HCT116 (cell line): ENCODE data around the gene GCSAM. TPM values are rescaled to one million over a fixed set of nuclear protein-coding genes. Genes with fewer than 3 reads are reported as not detected.

ENCODE experiments used
- ATAC-seq: fragments of 200-7000 bp; cut with Tn5 transposase; 2 replicates; pipeline ENCODE4 v1.9.1; 2020; ENCODE audit warnings: mild to moderate bottlenecking, moderate library complexity
- BruUV-seq: library from RNA; stranded (reverse); fragments of 400-500 nt; replicated peaks from 2 replicates; lab custom pipeline; 2021; lab: Mats Ljungman, UMichigan
- CTCF ChIA-PET: fragments of 300-600 bp; sonication (Branson Sonifier 250); formaldehyde crosslinking; loops from one replicate; lab custom pipeline; 2021; ENCODE audit warnings: antibody characterized with exemption; lab: Charles Lee
- POLR2A ChIA-PET: fragments of 300-600, 350-600 bp; sonication (Branson Sonifier 250); formaldehyde crosslinking; loops from one replicate; lab custom pipeline; 2021; ENCODE audit warnings: antibody characterized with exemption; lab: Charles Lee
- RAD21 ChIA-PET, 2 experiments: fragments of 300-600 bp; sonication (Branson Sonifier 250); formaldehyde crosslinking; loops; one replicate each; lab custom pipeline; 2023; ENCODE audit warnings: low total read pairs in 2 of 2; ENCODE audit not compliant: uncharacterized antibody in 2 of 2, unreplicated experiment in 2 of 2, low non-redundant PET in 1 of 2; lab: Charles Lee
- DNase-seq: peaks from one replicate; pipeline ENCODE4 v3.0.0-alpha.2; 2010; ENCODE audit warnings: low read depth, low spot score
- H2AFZ ChIP-seq: fragments of 200-600 bp; shearing (Covaris generic), sonication (generic); 2 replicates; pipeline ENCODE4 v1.6.1; 2017; ENCODE audit warnings: low read depth, mixed run types, mixed read lengths, antibody characterized with exemption, low read length; ENCODE audit not compliant: poor library complexity, severe bottlenecking
- H3K27ac ChIP-seq: 2 replicates; pipeline ENCODE4 v1.5.1; 2012; ENCODE audit warnings: low read depth, low read length
- H3K27me3 ChIP-seq: fragments of 200-600 bp; sonication (generic); 2 replicates; pipeline ENCODE4 v1.6.1; 2016; ENCODE audit warnings: mixed run types, low read length, mixed read lengths; ENCODE audit not compliant: insufficient read depth
- H3K36me3 ChIP-seq, 2 experiments: fragments of 200-500 bp in 1 of 2; fragments of 200-600 bp in 1 of 2; sonication (Bioruptor generic) in 1 of 2; sonication (generic) in 1 of 2; 2 replicates each; pipeline versions ENCODE4 v1.5.1 to v1.6.1; 2014 to 2016; ENCODE audit warnings: low read length in 2 of 2, inconsistent platforms in 1 of 2, mixed read lengths in 1 of 2, mixed run types in 1 of 2; ENCODE audit not compliant: insufficient read depth in 2 of 2, control insufficient read depth in 1 of 2
- H3K4me1 ChIP-seq, 2 experiments: fragments of 200-600 bp in 1 of 2; sonication (generic) in 1 of 2; 2 replicates each; pipeline versions ENCODE4 v1.5.1 to v1.6.1; 2012 to 2017; ENCODE audit warnings: low read length in 2 of 2, inconsistent platforms in 1 of 2, mild to moderate bottlenecking in 1 of 2, mixed read lengths in 1 of 2, mixed run types in 1 of 2, moderate library complexity in 1 of 2; ENCODE audit not compliant: insufficient read depth in 2 of 2, control insufficient read depth in 1 of 2
- H3K4me2 ChIP-seq: fragments of 200-600 bp; sonication (generic); 2 replicates; pipeline ENCODE4 v1.6.1; 2017; ENCODE audit warnings: mixed run types, low read length, mixed read lengths
- H3K4me3 ChIP-seq, 2 experiments: fragments of 200-600 bp in 1 of 2; sonication (generic) in 1 of 2; replicated peaks in 1 of 2; 2 replicates each; pipeline ENCODE4 v1.5.1; 2011 to 2016; ENCODE audit warnings: low read length in 2 of 2, control low read depth in 1 of 2, low read depth in 1 of 2, mild to moderate bottlenecking in 1 of 2, mixed read lengths in 1 of 2, mixed run types in 1 of 2
- H3K79me2 ChIP-seq: fragments of 200-600 bp; sonication (generic); 2 replicates; pipeline ENCODE4 v1.6.1; 2017; ENCODE audit warnings: mild to moderate bottlenecking, mixed run types, low read length, moderate library complexity, mixed read lengths; ENCODE audit not compliant: insufficient read depth
- H3K9ac ChIP-seq: fragments of 200-600 bp; sonication (generic); 2 replicates; pipeline ENCODE4 v1.6.1; 2016; ENCODE audit warnings: low read length, mixed read lengths
- H3K9me2 ChIP-seq: fragments of 200-600 bp; sonication (generic), shearing (Covaris generic); 2 replicates; pipeline ENCODE4 v1.6.1; 2017; ENCODE audit warnings: mixed run types, mild to moderate bottlenecking, moderate library complexity; ENCODE audit not compliant: insufficient read depth
- H3K9me3 ChIP-seq, 2 experiments: fragments of 200-500 bp in 1 of 2; fragments of 200-600 bp in 1 of 2; sonication (Bioruptor generic) in 1 of 2; sonication (generic) in 1 of 2; 2 replicates each; pipeline ENCODE4 v1.6.1; 2014 to 2017; ENCODE audit warnings: low read length in 2 of 2, mixed read lengths in 2 of 2, inconsistent platforms in 1 of 2, low read depth in 1 of 2, mild to moderate bottlenecking in 1 of 2, mixed run types in 1 of 2, moderate library complexity in 1 of 2; ENCODE audit not compliant: control insufficient read depth in 1 of 2, insufficient read depth in 1 of 2
- H4K20me1 ChIP-seq: fragments of 200-600 bp; sonication (generic), shearing (Covaris generic); 2 replicates; pipeline ENCODE4 v1.6.1; 2017; ENCODE audit warnings: mixed run types, mild to moderate bottlenecking, moderate library complexity; ENCODE audit not compliant: insufficient read depth
- CEBPB ChIP-seq: IDR thresholded peaks from 2 replicates; pipeline ENCODE4 v1.6.1; 2012; ENCODE audit warnings: low read depth
- CTCF ChIP-seq, 3 experiments: fragments of 200-600 bp in 1 of 3; sonication (generic) in 1 of 3; IDR thresholded peaks in 2 of 3; conservative IDR thresholded peaks in 1 of 3; 2 replicates each; pipeline ENCODE4 v1.5.1; 2012 to 2017; ENCODE audit warnings: low read depth in 2 of 3, low read length in 2 of 3, antibody characterized with exemption in 1 of 3, borderline replicate concordance in 1 of 3, control low read depth in 1 of 3, mild to moderate bottlenecking in 1 of 3, mixed read lengths in 1 of 3, mixed run types in 1 of 3, moderate library complexity in 1 of 3; ENCODE audit not compliant: insufficient read depth in 1 of 3
- JUND ChIP-seq: IDR thresholded peaks from 2 replicates; pipeline ENCODE4 v1.6.1; 2012
- POLR2A ChIP-seq: IDR thresholded peaks from 2 replicates; pipeline ENCODE4 v1.7.0; 2011; ENCODE audit warnings: borderline replicate concordance; ENCODE audit not compliant: insufficient read depth, insufficient read length; ENCODE audit errors: extremely low read depth
- POLR2AphosphoS5 ChIP-seq: IDR thresholded peaks from 2 replicates; pipeline ENCODE4 v1.6.1; 2011; ENCODE audit warnings: mild to moderate bottlenecking, low read depth, low read length, moderate library complexity
- intact Hi-C: fragments of 100-400 bp; cut with micrococcal nuclease; formaldehyde crosslinking; loops from 2 replicates; pipeline ENCODE4 v1.10.0; 2022
- total RNA-seq: library from RNA; stranded (reverse); gene quantifications from one replicate; pipeline ENCODE4 v1.2.1, GENCODE V29; 2021; ENCODE audit not compliant: unreplicated experiment
- TF ChIP-seq, protein P1 (sequence below): IDR thresholded peaks from 2 replicates; pipeline ENCODE4 v1.6.1; 2012; ENCODE audit warnings: low read depth

GCSAM gene
- total RNA-seq, 1 experiment from 2014 or later = not detected

DNA sequence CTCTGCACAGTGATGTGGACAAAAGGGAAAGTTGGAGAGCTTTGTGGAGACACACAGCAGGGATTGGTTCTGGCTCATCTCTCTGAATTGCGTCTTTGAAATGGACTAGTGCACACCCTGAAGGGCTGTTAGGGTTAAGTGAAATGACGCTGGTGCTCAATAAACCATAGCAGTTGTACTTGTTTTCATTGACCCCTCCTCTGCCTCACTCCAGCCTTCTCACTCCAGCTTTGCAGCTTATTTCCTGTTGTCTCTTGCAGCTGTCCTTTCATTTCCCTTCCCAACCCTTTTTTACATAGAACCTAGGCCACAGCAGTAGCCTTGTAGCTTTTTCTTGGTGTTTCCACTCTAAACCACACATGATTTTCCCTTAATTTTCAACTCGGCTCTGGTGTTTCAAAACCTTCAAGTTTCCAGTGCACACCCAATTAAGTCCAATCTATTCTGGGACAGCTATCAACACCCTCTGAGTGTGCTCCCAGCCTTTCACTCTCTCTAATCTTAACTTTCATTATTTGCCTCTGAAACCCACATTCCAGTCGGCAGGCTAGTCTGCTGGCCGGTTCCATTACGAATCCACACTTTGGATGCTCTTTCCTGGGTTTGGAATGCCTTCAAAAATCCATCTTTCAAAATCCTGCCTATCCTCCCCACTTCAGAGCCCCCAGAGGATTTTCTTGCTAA lies 40.4 kb downstream of the GCSAM start:
- POLR2A ChIA-PET = no interaction called here
- peaks cover 67% of the 10 kb centered on the region for H3K79me2 ChIP-seq
- H3K4me1 ChIP-seq = peaks cover 13 to 35% of the 10 kb centered on the region in 2 experiments

More for the DNA sequence above, 40.4 kb downstream of the GCSAM start:
- H3K27ac ChIP-seq = no peak overlapping the region
- ChIA-PET CTCF (interaction anchor here (1.6 kb wide), 1 partner anchor 19 kb away, joined by 4 read pairs; no protein-coding TSS in a partner anchor), RAD21 (no interaction called here)
- TF ChIP-seq, protein P1, sequence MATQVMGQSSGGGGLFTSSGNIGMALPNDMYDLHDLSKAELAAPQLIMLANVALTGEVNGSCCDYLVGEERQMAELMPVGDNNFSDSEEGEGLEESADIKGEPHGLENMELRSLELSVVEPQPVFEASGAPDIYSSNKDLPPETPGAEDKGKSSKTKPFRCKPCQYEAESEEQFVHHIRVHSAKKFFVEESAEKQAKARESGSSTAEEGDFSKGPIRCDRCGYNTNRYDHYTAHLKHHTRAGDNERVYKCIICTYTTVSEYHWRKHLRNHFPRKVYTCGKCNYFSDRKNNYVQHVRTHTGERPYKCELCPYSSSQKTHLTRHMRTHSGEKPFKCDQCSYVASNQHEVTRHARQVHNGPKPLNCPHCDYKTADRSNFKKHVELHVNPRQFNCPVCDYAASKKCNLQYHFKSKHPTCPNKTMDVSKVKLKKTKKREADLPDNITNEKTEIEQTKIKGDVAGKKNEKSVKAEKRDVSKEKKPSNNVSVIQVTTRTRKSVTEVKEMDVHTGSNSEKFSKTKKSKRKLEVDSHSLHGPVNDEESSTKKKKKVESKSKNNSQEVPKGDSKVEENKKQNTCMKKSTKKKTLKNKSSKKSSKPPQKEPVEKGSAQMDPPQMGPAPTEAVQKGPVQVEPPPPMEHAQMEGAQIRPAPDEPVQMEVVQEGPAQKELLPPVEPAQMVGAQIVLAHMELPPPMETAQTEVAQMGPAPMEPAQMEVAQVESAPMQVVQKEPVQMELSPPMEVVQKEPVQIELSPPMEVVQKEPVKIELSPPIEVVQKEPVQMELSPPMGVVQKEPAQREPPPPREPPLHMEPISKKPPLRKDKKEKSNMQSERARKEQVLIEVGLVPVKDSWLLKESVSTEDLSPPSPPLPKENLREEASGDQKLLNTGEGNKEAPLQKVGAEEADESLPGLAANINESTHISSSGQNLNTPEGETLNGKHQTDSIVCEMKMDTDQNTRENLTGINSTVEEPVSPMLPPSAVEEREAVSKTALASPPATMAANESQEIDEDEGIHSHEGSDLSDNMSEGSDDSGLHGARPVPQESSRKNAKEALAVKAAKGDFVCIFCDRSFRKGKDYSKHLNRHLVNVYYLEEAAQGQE = no peak
- TF ChIP-seq CEBPB = no peak
- TF ChIP-seq CTCF (IDR thresholded peaks at IDR 0.05 in 2 of 3, conservative IDR thresholded peaks at IDR 0.05 in 1 of 3; ENCODE audit: borderline replicate concordance in 1 of 3, insufficient read depth in 1 of 3, low read depth in 2 of 3, low read length in 2 of 3) = no peak
- no peak for TF ChIP-seq POLR2A
- TF ChIP-seq JUND = no peak
- TF ChIP-seq POLR2AphosphoS5 = no peak
- H3K4me2 ChIP-seq = no peak overlapping the region
- BruUV-seq = no TSS peak
- H3K27me3 ChIP-seq = no peaks in the 10 kb centered on the region
- ATAC-seq = no peak
- H3K4me3 ChIP-seq = no peak overlapping the region
- no peaks in the 10 kb centered on the region for H4K20me1 ChIP-seq
- intact Hi-C loops = no loop called here
- H3K9ac ChIP-seq = no peak overlapping the region
- peaks cover 0 to 9% of the 10 kb centered on the region in 2 experiments; a peak in 1 of 4 replicates for H3K36me3 ChIP-seq
- no peak for DNase-seq
- H2AFZ ChIP-seq = no peak overlapping the region
- H3K9me3 ChIP-seq = no peaks in the 10 kb centered on the region
- no peaks in the 10 kb centered on the region for H3K9me2 ChIP-seq
